HG02884 (cell line): ENCODE data around the gene CLCN6.

Experiments used
- ATAC-seq: cut with Tn5 transposase; IDR thresholded peaks from one replicate; pipeline ENCODE4 v1.9.1; 2021; ENCODE audit warnings: mild to moderate bottlenecking, moderate library complexity; ENCODE audit not compliant: unreplicated experiment

CLCN6 gene

GRCh38 chr1:11874624-11875023 is 68.6 kb downstream of the CLCN6 start:
- no peak for ATAC-seq

- ATAC-seq = no peak
Observed at GRCh38 chr1:11875094-11875493, 69.1 kb downstream of the CLCN6 start.

- no peak for ATAC-seq
Observed at GRCh38 chr1:11877074-11877473, 71.1 kb downstream of the CLCN6 start.

GRCh38 chr1:11878081-11878890 is 72.3 kb downstream of the CLCN6 start:
- ATAC-seq = no peak

DNA sequence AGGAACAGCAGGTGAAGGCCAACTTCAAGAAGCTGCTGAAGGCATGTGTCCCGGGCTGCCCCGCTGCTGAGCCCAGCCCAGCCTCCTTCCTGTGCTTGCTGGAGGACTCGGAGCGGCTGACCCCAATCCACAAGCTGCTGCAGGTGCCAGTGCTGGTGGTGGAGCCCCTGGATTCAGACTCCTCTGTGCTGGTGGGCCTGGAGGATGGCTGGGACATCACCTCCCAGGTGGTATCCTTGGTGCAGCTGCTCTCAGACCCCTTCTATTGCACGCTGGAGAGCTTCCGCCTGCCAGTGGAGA is 72.8 kb downstream of the CLCN6 start:
- ATAC-seq = no peak

DNA sequence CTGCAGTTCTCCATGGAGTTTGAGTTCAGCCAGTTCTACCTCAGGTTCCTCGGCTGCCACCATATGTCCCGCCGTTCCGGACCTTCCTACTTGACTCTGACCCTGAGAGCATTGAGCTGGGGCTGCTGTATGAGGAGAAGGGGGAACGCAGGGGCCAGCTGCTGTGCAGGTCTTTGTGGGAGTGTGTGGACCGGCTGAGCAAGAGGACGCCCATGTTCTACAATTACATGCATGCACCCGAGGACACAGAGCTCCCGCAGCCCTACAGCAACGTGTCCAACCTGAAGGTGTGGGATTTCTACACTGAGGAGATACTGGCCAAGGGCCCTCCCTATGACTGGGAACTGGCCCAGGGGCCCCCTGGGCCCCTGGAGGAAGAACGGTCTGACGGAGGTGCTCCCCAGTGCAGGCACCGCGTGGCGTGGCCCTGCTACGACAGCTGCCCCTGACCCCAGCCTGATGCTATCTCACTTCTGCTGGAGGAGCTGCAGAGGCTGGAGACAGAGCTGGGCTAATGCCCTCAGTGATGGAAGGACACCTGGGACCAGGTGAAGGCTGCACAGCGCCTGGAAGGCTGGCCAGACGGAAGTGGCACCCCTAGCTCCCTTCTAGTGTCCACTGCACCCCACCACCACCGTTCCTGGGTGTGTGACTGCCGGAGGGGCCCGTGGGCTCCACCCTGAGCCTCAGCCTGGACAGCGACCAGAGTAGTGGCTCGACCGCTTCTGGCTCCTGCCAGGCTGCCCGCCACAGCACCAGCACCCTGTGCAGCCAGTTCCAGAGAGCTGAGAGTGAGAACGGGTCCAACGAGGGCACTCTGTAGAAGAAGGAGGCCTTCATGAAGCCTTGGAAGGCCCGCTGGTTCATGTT is 73.6 kb downstream of the CLCN6 start:
- ATAC-seq = no peak

DNA sequence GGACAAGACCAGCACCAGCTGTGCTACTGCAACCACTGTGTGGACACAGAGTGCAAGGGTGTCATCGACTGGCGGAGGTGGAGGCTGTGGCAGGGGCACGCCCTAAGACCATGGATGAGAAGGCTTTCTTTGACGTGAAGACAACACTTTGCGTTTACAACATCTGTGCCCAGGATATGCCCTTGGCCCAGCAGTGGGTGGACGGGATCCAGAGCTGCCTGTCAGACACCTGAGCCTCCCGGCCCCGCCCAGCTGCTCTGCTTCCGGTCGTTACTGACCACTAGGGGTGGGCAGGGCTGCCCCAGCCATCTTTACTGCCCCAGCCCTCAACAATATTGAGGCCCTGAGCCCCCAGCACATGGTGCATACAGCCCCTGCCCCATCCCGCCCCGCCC is 74.2 kb downstream of the CLCN6 start:
- no peak for ATAC-seq

DNA sequence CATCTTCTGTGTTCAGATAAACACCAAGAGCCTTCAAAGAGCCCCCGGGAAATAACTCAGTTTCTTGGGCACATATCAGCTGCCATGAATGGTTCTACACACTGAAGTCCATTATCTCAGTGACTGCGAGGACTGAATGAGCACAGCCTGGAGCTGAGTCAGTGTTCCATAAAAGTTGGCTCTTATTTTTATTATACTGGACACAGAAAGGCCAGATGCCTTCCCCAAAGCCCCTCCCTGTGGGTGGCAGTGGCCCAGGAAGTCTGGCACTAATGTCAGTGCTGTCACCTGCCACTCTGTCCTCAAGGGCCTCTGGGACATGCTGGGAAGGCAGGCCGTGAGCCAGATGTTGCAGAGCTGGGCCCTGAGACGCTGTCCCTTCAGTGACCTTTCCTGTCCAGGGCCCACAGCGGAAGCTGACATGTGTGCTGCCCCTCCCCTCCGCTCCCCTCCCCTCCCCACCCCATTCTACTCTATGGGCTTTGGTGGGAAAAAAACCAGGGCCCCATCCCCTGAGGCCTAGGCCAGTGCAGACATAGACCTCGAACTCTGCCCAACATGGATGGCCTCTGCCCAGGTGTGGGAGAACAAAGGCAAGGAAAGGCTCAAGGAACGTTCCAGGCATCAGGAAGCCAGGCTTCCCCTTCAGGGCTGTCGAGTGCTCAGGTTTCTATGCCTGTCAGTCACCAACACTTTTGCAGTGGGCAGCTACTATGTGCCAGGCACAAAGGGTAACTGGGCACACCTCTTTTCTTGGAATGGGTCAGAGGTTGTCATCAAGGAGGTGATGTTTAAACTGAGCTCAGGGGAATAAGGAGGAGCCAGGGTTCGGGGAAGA is 75.1 kb downstream of the CLCN6 start:
- ATAC-seq = no peak

- ATAC-seq = no peak
Observed at GRCh38 chr1:11881749-11882441, 75.9 kb downstream of the CLCN6 start.

- ATAC-seq = no peak
Observed at GRCh38 chr1:11882814-11883538, 77.0 kb downstream of the CLCN6 start.

DNA sequence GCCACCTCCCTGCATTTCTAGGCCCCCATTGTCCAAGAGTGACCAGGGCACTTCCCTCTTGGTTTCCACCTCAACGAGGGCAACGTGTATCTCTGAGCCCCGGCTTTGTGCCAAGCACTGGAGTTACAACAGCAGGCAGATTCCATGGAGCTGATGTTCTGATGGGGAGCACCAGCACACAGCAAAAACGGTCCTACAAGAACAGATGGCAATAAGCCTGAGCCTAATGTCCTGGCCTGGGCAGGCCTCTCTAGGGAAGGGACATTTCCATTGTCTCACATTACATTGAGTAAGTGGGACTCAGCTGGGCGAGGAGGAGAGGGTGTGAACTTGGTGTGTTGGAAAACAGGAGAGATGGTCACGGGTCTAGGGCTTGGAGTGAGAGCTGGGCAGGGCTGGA is 79.9 kb downstream of the CLCN6 start:
- ATAC-seq = no peak

- no peak for ATAC-seq
Observed at GRCh38 chr1:11886986-11887665, 81.1 kb downstream of the CLCN6 start.

GRCh38 chr1:11887666-11888007 is 81.6 kb downstream of the CLCN6 start:
- no peak for ATAC-seq

- no peak for ATAC-seq
Observed at GRCh38 chr1:11888206-11888876, 82.3 kb downstream of the CLCN6 start.

DNA sequence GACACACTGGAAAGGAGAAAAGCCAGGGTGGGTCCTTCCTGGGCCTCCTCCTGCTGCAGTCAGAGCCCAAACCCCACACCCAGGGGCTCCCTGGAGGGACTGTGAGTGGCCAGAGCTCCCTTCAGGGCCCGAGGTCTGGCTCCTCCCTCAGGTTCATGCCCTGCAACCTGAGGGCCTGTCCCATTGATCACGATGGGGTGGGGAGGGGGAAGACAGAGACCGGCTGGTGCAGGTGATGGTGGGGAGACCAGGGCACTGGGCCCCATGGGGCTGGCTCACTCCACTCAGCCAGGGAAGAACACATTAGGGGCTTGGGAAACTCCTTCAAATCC is 82.9 kb downstream of the CLCN6 start:
- ATAC-seq = no peak

DNA sequence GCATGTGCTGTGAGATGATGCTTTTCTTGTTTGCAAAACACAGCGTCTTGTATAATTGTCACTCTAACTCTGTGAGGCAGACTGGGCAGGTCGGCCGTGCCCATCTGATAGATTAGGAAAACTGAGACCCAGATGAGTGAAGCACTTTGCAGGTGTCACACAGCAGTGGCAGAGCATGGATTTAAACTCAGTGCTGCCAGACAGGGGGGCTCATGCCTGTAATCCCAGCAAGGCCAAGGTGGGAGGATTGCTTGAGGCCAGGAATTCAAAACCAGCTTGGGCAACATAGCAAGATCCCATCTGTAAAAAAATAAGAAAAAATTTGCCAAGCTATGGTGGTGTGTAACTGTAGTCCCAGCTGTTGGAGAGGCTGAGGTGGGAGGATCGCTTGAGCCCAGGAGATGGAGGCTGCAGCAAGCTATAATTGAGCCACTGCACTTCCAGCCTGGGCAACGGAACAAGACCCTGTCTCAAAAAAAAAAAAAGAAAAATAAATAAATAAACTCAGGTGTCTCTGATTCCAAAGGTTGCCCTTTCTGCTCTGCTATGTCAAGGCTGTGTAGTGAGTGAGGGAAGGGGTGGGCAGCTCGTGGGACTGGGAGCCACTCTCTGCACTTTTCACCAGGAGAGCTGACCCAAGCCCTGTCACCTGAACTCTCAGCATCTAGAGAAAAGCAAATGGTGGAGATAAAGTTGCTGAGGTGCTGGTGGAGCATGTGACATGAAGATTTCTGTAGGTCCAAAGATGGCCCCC is 85.6 kb downstream of the CLCN6 start:
- no peak for ATAC-seq
